ENCODE measurements around the gene TUBGCP3.

TUBGCP3 gene

GRCh38 chr13:112583592-112584277 is 4.2 kb downstream of the TUBGCP3 start:
- intact Hi-C loops (cut with DNase I), result no loop called here
- DNase-seq, result peak in 17 of 42 donors; percentile 22 to 65 (median 50)

GRCh38 chr13:112582263-112582662 is 5.7 kb downstream of the TUBGCP3 start:
- intact Hi-C loops (cut with DNase I), result no loop called here
- no peak for DNase-seq

- no peak for DNase-seq
- intact Hi-C loops (cut with DNase I), result no loop called here
Observed at GRCh38 chr13:112580912-112581311, 7.0 kb downstream of the TUBGCP3 start.

GRCh38 chr13:112580211-112580610 is 7.7 kb downstream of the TUBGCP3 start:
- intact Hi-C loops (cut with DNase I), result no loop called here
- no peak for DNase-seq

- intact Hi-C loops (cut with DNase I), result no loop called here
Observed at GRCh38 chr13:112579310-112579843, 8.6 kb downstream of the TUBGCP3 start.

GRCh38 chr13:112576768-112577167 is 11.2 kb downstream of the TUBGCP3 start:
- intact Hi-C loops (cut with DNase I), result no loop called here
- DNase-seq, result no peak

More at GRCh38 chr13:112579310-112579843, 8.6 kb downstream of the TUBGCP3 start:
- DNase-seq, result peak in 13 of 42 donors; percentile 23 to 62 (median 33)

GRCh38 chr13:112576191-112576590 is 11.8 kb downstream of the TUBGCP3 start:
- intact Hi-C loops (cut with DNase I), result no loop called here
- DNase-seq, result no peak

- DNase-seq, result no peak
- intact Hi-C loops (cut with DNase I), result no loop called here
Observed at GRCh38 chr13:112575675-112576074, 12.3 kb downstream of the TUBGCP3 start.

GRCh38 chr13:112574834-112575613 is 12.9 kb downstream of the TUBGCP3 start:
- intact Hi-C loops (cut with DNase I), result no loop called here
- no peak for DNase-seq

- intact Hi-C loops (cut with DNase I), result no loop called here
- no peak for DNase-seq
Observed at GRCh38 chr13:112574416-112574815, 13.5 kb downstream of the TUBGCP3 start.

- DNase-seq, result no peak
Observed at GRCh38 chr13:112573710-112574109, 14.2 kb downstream of the TUBGCP3 start.

GRCh38 chr13:112572366-112572765 is 15.6 kb downstream of the TUBGCP3 start:
- no peak for DNase-seq
- intact Hi-C loops (cut with DNase I), result no loop called here

More at GRCh38 chr13:112573710-112574109, 14.2 kb downstream of the TUBGCP3 start:
- intact Hi-C loops (cut with DNase I), result no loop called here

GRCh38 chr13:112569821-112570220 is 18.1 kb downstream of the TUBGCP3 start:
- intact Hi-C loops (cut with DNase I), result no loop called here
- DNase-seq, result no peak

- intact Hi-C loops (cut with DNase I), result no loop called here
- DNase-seq, result no peak
Observed at GRCh38 chr13:112567161-112567862, 20.6 kb downstream of the TUBGCP3 start.

- DNase-seq, result no peak
- intact Hi-C loops (cut with DNase I), result no loop called here
Observed at GRCh38 chr13:112562786-112563383, 25.1 kb downstream of the TUBGCP3 start.

GRCh38 chr13:112562254-112562653 is 25.7 kb downstream of the TUBGCP3 start:
- intact Hi-C loops (cut with DNase I), result no loop called here

GRCh38 chr13:112561478-112561877 is 26.5 kb downstream of the TUBGCP3 start:
- intact Hi-C loops (cut with DNase I), result no loop called here
- DNase-seq, result no peak

More at GRCh38 chr13:112562254-112562653, 25.7 kb downstream of the TUBGCP3 start:
- no peak for DNase-seq

GRCh38 chr13:112558696-112559418 is 29.1 kb downstream of the TUBGCP3 start:
- peak in 10 of 42 donors; percentile 19 to 73 (median 34) for DNase-seq
- intact Hi-C loops (cut with DNase I), result no loop called here
